NCI-H774 (cell line): Measurements from ENCODE around the gene PPM1A.

Source experiments
- DNase-seq: peaks from one replicate; lab custom pipeline; 2025; lab: John Stamatoyannopoulos, UW

The PPM1A gene

DNA sequence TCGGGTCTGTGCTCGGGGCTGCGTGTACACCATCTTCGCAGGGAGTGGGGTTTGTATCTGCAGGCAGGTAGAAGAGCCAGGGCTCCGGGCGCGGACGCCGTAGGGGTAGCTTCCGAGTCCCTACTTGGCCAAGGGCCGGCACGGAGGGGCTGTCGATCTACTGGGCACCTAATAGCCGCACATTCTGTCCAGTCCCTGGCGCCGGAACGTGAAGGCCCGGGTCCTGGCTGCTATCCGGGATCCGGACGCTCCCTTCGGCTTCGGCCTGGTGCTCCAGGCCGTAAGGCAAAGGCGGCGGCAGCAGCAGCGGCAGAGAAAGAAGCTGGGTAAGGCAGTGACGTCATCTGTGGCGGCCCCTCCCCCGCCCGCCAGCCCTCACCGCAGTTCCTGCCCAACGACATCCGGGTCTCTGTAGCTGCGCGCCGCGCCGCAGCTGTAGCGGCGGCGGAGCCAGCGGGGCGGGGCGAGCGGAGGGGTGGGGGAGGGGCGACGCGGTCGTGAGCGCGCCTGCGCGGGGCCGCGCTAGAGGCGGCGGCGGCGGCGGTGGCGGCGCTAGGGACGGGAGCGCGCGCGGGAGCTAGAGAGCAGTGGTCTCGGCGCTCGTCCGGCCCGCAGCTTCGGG, at the start of gene PPM1A:
Gene PPM1A (plus strand): TSS at position 525 of the 622 bp plus-strand sequence. CDS start 33,483 bp downstream, outside the sequence.
- peak; percentile 82 for DNase-seq

- DNase-seq: no peak
These were observed 49.7 kb upstream of the PPM1A start for GRCh38 chr14:60199321-60199720.

- peak; percentile 1 for DNase-seq
These were observed 44.7 kb upstream of the PPM1A start for GRCh38 chr14:60204104-60204842.

GRCh38 chr14:60204843-60205774, 43.9 kb upstream of the PPM1A start:
- DNase-seq: no peak

DNA sequence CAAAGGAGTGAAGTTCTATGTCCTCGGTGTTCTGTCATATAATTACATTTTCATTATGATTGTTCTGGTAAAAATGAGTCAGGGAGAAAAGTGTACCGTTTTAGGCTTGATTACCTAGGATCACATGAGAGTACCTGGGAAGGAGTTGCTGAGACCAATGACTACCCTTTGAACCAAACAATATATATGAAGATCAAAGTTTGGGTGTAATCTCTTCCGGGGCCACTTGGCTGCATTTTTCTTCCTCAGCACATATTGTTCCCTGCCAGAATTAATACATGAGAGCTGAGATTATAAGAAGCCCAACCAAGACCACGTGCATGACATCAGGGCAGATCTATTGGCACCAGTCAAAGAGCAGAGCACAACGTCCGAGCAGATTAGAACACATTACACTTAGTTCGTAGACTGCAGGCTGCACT, 42.8 kb upstream of the PPM1A start:
- DNase-seq: no peak

DNA sequence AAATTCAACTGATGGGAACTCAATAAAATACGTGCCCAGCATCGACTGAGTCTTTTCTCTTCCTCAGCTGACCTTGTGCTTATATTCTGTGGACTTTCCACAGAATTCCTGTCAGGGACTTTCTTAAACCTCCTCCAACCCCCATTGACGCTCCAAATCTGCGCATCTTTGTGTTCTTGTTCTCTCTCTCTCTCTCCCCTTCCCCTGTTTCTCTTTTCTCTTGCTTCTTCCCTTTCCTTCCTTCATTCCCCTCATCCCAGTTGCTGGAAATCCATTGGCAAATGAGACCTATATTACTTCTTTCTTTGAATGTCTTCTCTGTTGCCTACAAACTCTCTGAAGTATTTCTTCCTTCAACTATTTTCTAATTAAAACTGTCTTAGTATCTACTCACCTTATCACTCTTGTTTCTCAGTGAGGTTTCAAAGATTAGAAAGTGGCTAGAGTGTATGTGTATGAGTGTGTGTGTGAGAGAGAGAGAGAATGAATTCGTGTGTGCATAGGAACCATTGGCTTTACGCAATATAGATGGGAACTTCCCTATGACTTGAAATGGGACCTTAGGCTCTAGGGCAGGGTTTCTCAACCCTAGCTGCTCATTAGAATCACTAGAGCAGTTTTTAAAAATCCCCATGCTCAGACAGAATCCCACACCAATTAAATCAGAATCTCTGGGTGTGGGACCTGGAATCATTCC, 42.0 kb upstream of the PPM1A start:
- no peak for DNase-seq

- DNase-seq: no peak
These were observed 38.3 kb upstream of the PPM1A start for GRCh38 chr14:60210703-60211102.

DNA sequence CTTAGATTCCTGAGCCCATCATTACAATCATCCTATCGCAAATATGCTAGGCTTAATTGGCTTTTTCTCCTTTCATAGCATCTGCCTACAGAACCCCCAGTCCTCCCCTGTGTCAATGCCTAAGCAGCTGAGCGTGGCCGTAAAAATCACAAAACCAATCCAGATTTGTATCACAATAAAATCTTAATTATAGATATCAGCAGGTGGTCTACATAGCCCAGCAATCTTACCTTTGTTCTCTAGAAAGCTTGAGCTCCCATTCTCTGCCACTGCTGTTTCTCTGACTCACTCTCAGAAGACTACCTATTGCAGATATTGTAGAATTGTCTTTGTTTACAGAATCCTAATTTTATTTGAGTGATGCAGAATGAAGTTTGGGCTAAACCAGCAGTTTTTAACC, 37.9 kb upstream of the PPM1A start:
- DNase-seq: no peak

GRCh38 chr14:60212503-60213371, 36.3 kb upstream of the PPM1A start:
- DNase-seq: no peak

GRCh38 chr14:60214003-60214402, 35.0 kb upstream of the PPM1A start:
- no peak for DNase-seq

DNA sequence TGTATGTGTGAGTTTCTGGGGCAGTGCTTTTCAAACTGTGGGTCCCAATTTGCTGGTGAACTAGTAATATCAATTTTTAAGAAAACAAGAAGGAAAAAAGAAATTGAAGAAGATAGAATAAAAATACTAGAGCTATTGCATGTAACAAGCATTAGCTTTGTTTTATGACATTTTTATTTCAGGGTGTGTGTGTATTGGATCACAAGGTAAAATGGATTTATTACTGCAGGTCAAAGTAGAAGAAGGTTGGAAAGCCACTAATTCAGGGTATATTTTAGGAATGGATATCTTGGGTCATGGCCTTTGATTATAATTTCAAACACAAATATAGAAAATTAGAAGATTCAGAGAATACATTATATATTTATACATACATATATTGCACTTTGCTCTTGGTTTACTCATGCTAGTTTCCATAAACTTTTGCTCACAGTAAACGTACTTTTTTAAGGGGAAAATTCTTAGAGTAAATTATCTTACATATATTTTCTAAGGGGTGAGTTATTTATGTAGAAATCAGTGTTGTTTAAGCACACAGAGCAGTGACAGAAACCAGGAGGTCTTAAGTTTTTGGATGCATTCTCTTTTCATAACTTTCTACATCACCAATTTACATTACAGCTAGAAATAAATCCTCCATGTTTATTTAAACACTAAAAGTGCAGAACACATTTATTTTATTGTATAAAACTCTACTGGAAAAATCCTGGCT, 34.5 kb upstream of the PPM1A start:
- no peak for DNase-seq

- DNase-seq: no peak
These were observed 33.9 kb upstream of the PPM1A start for GRCh38 chr14:60215127-60215444.

GRCh38 chr14:60215520-60216420, 33.3 kb upstream of the PPM1A start:
- no peak for DNase-seq

DNA sequence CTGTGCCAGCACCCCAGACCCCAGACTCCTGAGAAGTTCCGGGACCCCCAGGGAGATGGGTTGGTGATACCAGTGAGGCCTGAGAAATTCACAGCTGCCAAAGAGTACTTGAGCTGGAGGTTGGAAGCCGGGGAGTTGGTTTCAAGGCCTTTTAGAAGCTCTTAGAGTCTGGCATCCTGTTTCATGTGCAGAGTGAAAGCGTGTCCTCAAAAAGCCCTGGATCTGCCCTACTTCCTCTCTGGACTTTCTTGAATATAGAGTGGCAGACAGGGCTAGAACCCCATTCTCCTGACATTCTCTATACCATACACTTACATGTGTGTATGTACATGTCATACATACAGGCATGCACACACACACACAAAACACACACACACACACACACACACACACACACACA, 31.3 kb upstream of the PPM1A start:
- no peak for DNase-seq

DNA sequence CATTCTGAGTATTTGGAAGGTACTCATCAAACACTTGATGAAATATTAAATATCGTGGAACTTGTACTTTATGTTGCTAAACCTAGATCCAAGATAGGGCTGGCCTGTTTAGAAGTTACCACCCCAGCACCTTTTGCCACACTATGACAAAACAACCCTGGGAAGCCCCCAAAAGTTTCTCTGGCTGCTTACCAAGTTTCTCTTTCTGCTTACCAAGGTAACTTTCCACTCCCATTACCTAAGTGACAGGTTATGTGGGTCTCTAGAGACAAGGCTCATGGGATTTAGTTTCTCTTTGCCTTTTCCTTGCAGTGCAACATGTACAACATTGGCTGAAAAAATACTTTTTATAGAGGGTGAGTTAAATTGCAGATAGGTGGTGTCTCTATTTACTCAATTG, 28.9 kb upstream of the PPM1A start:
- no peak for DNase-seq

DNA sequence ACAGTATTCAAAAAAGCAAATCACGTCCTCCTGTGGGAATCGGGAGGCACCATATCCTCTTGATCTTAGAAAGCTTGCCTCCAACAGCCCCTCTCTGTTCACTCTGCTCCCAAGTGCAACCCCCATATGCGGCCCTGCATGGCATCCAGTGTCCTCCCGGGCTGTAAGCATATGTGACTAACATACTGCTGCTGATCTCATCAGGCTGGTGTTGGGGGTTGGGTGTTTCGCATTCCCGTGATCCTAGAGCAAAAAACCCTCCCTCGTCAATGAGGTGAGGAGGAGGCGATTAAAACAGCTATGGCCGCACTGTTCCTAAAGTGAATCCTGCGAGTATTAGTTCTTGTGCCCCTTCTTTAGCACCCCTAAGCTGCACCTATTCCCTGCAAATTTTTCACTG, 28.1 kb upstream of the PPM1A start:
- DNase-seq: no peak

DNA sequence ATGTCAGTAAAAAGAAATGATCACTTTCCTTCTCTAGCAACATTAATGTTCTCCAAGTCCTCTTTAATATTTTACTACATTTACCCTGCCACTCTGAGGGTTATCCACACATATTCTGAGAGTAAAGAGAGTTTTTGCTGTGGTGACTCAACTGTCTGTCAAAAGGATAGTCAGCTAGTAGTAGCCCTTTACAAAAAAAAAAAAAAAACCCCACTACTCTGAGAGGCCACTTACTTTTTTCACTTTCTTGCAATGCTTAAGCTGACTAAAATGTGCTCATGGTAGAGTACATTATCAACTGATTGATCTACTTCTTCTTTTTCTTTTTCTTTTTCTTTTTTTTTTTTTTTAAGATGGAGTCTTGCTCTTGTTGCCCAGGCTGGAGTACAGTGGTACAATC, 27.6 kb upstream of the PPM1A start:
- no peak for DNase-seq

- no peak for DNase-seq
These were observed 26.2 kb upstream of the PPM1A start for GRCh38 chr14:60222820-60223219.

GRCh38 chr14:60225265-60225664, 23.8 kb upstream of the PPM1A start:
- no peak for DNase-seq

DNA sequence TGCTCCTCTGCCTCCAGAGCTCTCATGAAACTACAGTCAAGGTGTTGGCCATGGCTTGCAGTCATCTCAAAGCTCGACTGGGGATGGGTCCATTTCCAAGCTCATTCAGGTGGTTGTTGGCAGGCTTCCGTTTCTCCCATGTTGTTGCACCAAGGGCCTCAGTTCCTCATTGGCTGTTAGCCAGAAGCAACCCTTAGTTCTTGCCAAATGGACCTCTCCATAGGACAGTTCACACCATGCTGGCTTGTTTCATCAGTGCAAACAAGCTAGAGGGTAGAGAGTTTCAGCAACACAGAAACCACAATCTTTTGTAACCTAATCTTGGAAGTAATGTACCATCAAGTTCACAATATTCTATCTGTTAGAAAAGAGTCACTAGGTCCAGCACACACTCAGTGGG, 22.7 kb upstream of the PPM1A start:
- no peak for DNase-seq
